ENCODE results near the gene ANKMY1. TPM values are rescaled to one million over a fixed set of nuclear protein-coding genes. Genes with fewer than 3 reads are reported as not detected.

The ANKMY1 gene
- total and polyA plus RNA-seq, 2 of the 8 experiments (the other 6 are each of a cell fraction or from before 2014, with no cell fraction given): 4.5 to 4.8 TPM

DNA sequence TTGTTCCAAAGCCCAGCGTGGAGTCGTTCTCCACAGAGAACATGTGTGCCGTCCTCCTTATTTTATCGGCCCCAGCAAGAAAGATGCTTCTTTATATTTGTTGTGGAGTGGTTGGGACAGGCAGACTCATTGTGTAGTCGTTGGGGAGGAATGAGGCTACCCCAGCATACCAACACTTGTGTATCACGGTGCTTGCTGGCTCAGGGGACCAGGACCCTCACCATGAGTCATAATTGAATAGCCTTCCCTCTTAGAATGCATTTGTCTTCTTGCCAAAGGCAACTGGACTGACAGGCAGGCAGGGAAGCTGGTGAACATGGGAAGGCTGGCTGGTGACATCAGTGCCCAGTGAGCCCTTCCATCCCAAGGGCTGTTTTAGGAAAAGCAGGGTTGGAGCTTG, 33.4 kb upstream of the ANKMY1 start:
- Histone ChIP-seq H3K14ac (ENCODE audit: insufficient read length) (no peak overlapping the region), H3K56ac (replicated peaks; ENCODE audit: insufficient read length, low read depth, low read length) (no peak overlapping the region)
- POLR2A ChIA-PET (ENCODE audit: partially characterized antibody): no interaction called here
- TF ChIP-seq EP300 (IDR thresholded peaks at IDR 0.05; ENCODE audit: borderline replicate concordance in 1 of 2, low read depth in 2 of 2, low read length in 2 of 2) (no peak), TEAD4 (IDR thresholded peaks at IDR 0.05; ENCODE audit: low read depth, low read length) (no peak), SRF (IDR thresholded peaks at IDR 0.05; ENCODE audit: low read depth, low read length) (no peak), HDAC2 (IDR thresholded peaks at IDR 0.05; ENCODE audit: borderline replicate concordance in 1 of 2, low read depth in 2 of 2, low read length in 2 of 2) (no peak), POLR2A (IDR thresholded peaks at IDR 0.05; ENCODE audit: control extremely low read depth in 1 of 2, low read depth in 2 of 2, low read length in 2 of 2) (no peak), CBX5 (IDR thresholded peaks at IDR 0.05; ENCODE audit: low read depth, low read length) (no peak), CREB1 (IDR thresholded peaks at IDR 0.05) (no peak), RXRA (IDR thresholded peaks at IDR 0.05; ENCODE audit: insufficient read depth, low read depth, low read length) (no peak), SP1 (IDR thresholded peaks at IDR 0.05; ENCODE audit: low read depth, low read length) (no peak)
- TF ChIP-seq, protein P1, sequence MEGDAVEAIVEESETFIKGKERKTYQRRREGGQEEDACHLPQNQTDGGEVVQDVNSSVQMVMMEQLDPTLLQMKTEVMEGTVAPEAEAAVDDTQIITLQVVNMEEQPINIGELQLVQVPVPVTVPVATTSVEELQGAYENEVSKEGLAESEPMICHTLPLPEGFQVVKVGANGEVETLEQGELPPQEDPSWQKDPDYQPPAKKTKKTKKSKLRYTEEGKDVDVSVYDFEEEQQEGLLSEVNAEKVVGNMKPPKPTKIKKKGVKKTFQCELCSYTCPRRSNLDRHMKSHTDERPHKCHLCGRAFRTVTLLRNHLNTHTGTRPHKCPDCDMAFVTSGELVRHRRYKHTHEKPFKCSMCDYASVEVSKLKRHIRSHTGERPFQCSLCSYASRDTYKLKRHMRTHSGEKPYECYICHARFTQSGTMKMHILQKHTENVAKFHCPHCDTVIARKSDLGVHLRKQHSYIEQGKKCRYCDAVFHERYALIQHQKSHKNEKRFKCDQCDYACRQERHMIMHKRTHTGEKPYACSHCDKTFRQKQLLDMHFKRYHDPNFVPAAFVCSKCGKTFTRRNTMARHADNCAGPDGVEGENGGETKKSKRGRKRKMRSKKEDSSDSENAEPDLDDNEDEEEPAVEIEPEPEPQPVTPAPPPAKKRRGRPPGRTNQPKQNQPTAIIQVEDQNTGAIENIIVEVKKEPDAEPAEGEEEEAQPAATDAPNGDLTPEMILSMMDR (IDR thresholded peaks at IDR 0.05; ENCODE audit: control extremely low read depth in 1 of 3, insufficient read depth in 1 of 3, low read depth in 1 of 3, low read length in 3 of 3): no peak

More for the DNA sequence above, 33.4 kb upstream of the ANKMY1 start:
- Histone ChIP-seq H4K8ac (ENCODE audit: extremely low read depth, insufficient read depth, low read length) (no peak overlapping the region), H3K4ac (replicated peaks; ENCODE audit: insufficient read length, low read depth, low read length) (no peak overlapping the region), H2BK12ac (ENCODE audit: low read depth, low read length) (no peak overlapping the region), H3K4me2 (ENCODE audit: insufficient read depth in 1 of 2, low read depth in 2 of 2, low read length in 2 of 2) (no peak overlapping the region), H4K5ac (ENCODE audit: insufficient read length, low read depth, low read length) (no peak overlapping the region), H3K27ac (ENCODE audit: low read depth, low read length) (no peak overlapping the region), H4K20me1 (replicated peaks in 1 of 2; ENCODE audit: control insufficient read depth in 1 of 2, insufficient read depth in 2 of 2, low read length in 2 of 2) (peaks cover 3 to 31% of the 10 kb centered on the region in 2 experiments), H2BK120ac (replicated peaks; ENCODE audit: low read depth, low read length) (no peak overlapping the region), H3K36me3 (ENCODE audit: control insufficient read depth in 2 of 4, insufficient read depth in 4 of 4, low read length in 3 of 4) (peaks cover 0 to 8% (median 6%) of the 10 kb centered on the region in 4 experiments; a peak in 4 of 8 replicates), H3K9me3 (ENCODE audit: insufficient read depth in 2 of 2, low read depth in 1 of 2, low read length in 1 of 2) (no peaks in the 10 kb centered on the region), H3K79me1 (ENCODE audit: low read depth, low read length) (peaks cover 17% of the 10 kb centered on the region), H3K9ac (replicated peaks in 1 of 4; ENCODE audit: extremely low read depth in 1 of 4, low read depth in 3 of 4, low read length in 3 of 4) (no peak overlapping the region), H3K18ac (ENCODE audit: extremely low read depth, low read length) (no peak overlapping the region), H4K91ac (replicated peaks; ENCODE audit: insufficient read length, low read length) (no peak overlapping the region), H2BK15ac (ENCODE audit: low read length) (no peak overlapping the region), H3K23me2 (ENCODE audit: low read depth, low read length) (peaks cover 7% of the 10 kb centered on the region; the same call in 1 of the 2 replicates), H2BK20ac (ENCODE audit: low read length) (no peak overlapping the region), H3K79me2 (ENCODE audit: control insufficient read depth in 1 of 2, insufficient read depth in 2 of 2, low read length in 2 of 2) (peaks cover 4 to 29% of the 10 kb centered on the region in 2 experiments; a peak in 3 of 4 replicates), H2AFZ (ENCODE audit: low read length) (no peak overlapping the region), H3K23ac (ENCODE audit: insufficient read length) (no peak overlapping the region), H3K4me3 (ENCODE audit: extremely low read depth in 1 of 4, insufficient read depth in 2 of 4, low read depth in 3 of 4, low read length in 4 of 4) (no peak overlapping the region), H2AK5ac (ENCODE audit: low read depth, low read length) (no peak overlapping the region), H2BK5ac (ENCODE audit: low read depth, low read length) (no peak overlapping the region), H3K4me1 (replicated peaks in 1 of 4; ENCODE audit: control insufficient read depth in 3 of 4, insufficient read depth in 4 of 4, low read length in 3 of 4) (peaks cover 0 to 8% (median 7%) of the 10 kb centered on the region in 4 experiments; a peak in 5 of 7 replicates), H3K27me3 (replicated peaks in 1 of 4; ENCODE audit: control insufficient read depth in 3 of 4, extremely low read depth in 1 of 4, insufficient read depth in 3 of 4, low read length in 3 of 4) (no peaks in the 10 kb centered on the region)
- CTCF ChIA-PET (ENCODE audit: partially characterized antibody): interaction anchor here (1.4 kb wide), 1 partner anchor 13 kb away, joined by 3 read pairs; no protein-coding TSS in a partner anchor
- no peak for FAIRE-seq
- DNase-seq (ENCODE audit: low read depth in 1 of 2, low spot score in 2 of 2): no peak
- WGBS, 2 experiments (ENCODE audit: extremely low coverage in 1 of 2, insufficient coverage in 1 of 2, insufficient read length in 1 of 2, insufficient replicate concordance in 2 of 2, low coverage in 1 of 2, low lambda C conversion rate in 2 of 2, missing lambda C conversion rate in 1 of 2): 92% methylated on average over 6 of the region's 6 CpGs; no CpG with 5 or more reads in 1 of the 2 experiments
